ENCODE results near the gene SLC38A8.

Gene SLC38A8

DNA sequence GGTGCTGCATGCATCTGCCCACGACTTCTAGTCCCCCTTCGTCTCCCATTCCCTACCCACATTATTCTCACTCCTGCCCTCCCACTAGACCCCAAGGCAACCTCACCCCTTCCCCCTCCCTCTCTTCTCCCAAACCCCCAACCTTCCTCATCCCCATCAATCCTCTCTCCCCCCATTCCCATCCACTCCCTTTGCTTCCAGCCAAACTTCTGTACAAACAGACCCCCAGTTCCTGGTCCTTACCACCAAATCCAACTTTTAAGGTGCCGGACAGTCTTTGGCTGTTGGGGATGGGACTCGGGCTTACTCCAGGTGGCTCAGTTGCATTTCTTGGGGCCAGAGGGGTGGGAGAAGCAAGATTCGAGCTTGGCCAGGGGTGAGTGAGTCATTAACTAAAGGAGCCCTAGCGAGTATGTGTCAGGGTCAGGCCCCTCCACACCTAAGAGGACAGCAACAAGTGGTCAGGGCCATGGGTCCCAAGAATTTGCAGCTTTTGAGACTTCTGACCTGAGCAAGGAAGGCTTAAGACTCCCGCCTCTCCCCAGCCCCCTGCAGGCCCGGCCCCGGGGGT, at the start of gene SLC38A8:
TSS of gene SLC38A8 (minus strand) at position 488 of the 571 bp plus-strand sequence. CDS start 638 bp downstream, outside the sequence.
- in situ Hi-C loops (cut with MboI; ENCODE audit: low pct_unique_long_range_greater_than_20kb, low sequenced_read_pairs): no loop called here
- no peak for DNase-seq

DNA sequence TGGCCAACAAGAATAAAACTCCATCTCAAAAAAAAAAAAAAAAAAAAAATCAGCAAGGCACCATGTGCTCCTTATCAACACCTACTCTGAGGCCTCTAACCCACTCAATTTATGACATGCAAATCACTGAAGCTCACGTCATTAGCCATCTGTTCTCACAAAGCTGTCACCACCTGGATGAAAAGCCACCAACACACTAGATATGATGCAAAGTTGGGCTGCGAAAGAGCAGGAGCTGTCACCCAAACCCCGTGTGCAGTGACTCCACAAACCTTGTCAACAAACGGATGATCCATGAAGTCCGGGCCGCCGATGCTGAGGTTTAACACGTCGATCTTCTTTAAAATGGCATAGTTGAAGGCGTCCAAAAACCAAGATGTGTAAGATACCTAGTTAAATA, 48.9 kb upstream of the SLC38A8 start:
- no peak for DNase-seq
- in situ Hi-C loops (cut with MboI; ENCODE audit: low pct_unique_long_range_greater_than_20kb, low sequenced_read_pairs): no loop called here

DNA sequence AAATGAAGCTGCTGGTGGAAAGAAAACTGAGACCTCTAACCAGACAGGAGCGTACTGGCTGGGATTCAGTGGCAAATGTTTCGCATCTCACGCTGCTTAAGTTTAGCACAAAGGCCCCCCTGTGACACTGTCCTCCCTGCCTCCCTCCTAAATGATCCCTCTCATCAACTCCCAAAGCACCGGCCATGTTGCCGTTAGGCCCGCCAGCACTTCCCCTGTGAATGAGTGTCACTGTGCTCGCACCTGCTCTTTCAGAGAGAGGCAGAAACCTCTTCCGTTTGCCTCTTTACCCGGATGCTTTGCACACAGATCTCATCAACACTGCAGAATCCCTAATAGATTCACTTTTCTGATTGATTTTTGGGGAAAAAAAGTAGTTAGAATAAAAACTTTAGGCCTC, 47.6 kb upstream of the SLC38A8 start:
- in situ Hi-C loops (cut with MboI; ENCODE audit: low pct_unique_long_range_greater_than_20kb, low sequenced_read_pairs): no loop called here
- no peak for DNase-seq

DNA sequence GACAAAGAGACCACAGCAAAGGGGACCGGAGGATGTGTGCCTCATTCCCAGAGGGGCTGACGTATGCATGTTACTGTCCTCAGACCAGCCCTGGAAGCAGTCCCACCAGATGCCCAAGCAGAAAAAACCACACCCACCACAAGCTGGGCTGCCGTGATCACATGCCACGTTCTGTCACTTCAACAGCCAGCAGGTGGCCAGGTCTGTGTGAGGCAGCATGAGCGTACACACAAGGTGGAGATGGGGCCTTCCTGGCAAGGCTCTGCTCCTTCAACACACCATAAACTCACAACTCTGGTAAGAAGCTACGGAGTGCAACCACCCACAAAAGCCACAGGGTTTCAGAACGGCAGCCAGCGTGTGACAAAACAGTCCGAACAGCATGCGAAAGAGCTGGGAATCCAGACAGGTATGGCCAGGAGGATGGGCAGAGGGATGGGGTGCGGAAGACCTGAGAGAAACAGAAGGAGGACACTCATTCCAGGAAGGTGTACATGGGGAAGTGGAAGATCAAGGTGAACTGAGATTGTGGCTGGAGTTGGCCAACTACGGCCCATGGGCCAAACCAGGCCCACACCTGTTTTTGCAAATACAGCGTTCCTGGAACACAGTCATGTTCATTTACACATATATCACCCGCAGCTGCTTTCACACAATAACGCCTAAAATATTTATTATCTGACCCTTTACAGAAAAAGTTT, 46.2 kb upstream of the SLC38A8 start:
- no peak for DNase-seq
- in situ Hi-C loops (cut with MboI; ENCODE audit: low pct_unique_long_range_greater_than_20kb, low sequenced_read_pairs): no loop called here

- DNase-seq: peak; percentile 44
- in situ Hi-C loops (cut with MboI; ENCODE audit: low pct_unique_long_range_greater_than_20kb, low sequenced_read_pairs): no loop called here
These were observed 45.0 kb upstream of the SLC38A8 start for GRCh38 chr16:84087466-84088151.

GRCh38 chr16:84087001-84087400, 44.4 kb upstream of the SLC38A8 start:
- in situ Hi-C loops (cut with MboI; ENCODE audit: low pct_unique_long_range_greater_than_20kb, low sequenced_read_pairs): no loop called here
- DNase-seq: no peak

DNA sequence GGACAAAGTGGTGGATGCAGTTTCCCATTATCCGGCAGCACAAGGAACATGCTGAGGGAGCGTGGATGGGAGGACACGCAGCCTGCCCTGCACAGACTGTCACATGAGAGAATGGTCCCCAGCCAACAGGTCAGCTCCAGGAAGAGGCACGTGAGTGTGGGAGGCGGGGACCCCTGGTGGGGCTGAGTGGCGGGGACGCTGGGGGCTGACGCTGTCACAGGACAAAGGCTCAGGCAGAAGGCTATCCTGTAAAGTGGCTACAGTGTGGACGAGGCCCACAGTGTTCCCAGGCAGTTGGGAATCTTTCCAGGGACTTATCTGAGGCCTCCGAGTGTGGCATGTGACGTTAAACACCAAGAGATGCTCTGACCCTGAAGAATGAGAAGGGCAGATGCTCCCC, 43.7 kb upstream of the SLC38A8 start:
- DNase-seq: no peak
- in situ Hi-C loops (cut with MboI; ENCODE audit: low pct_unique_long_range_greater_than_20kb, low sequenced_read_pairs): no loop called here

- in situ Hi-C loops (cut with MboI; ENCODE audit: low pct_unique_long_range_greater_than_20kb, low sequenced_read_pairs): no loop called here
- peak; percentile 36 for DNase-seq
These were observed 43.2 kb upstream of the SLC38A8 start for GRCh38 chr16:84085773-84086172.

DNA sequence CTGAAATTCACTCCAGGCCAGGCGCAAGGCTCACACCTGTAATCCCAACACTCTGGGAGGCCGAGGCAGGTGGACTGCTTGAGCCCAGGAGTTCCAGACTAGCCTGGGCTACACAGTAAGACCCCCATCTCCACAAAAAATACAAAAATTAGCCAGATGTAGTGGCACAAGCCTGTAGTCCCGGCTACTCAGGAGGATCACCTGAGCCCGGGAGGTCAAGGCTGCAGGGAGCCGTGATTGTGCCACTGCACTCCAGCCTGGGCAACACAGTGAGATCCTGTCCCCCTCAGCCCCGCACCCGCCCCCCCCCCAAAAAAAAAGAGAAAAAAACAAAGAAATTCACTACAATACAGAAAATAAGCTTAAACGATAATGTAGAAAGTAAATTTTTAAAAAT, 42.7 kb upstream of the SLC38A8 start:
- in situ Hi-C loops (cut with MboI; ENCODE audit: low pct_unique_long_range_greater_than_20kb, low sequenced_read_pairs): no loop called here
- no peak for DNase-seq

GRCh38 chr16:84084570-84085270, 42.1 kb upstream of the SLC38A8 start:
- in situ Hi-C loops (cut with MboI; ENCODE audit: low pct_unique_long_range_greater_than_20kb, low sequenced_read_pairs): no loop called here
- DNase-seq: peak; percentile 65

DNA sequence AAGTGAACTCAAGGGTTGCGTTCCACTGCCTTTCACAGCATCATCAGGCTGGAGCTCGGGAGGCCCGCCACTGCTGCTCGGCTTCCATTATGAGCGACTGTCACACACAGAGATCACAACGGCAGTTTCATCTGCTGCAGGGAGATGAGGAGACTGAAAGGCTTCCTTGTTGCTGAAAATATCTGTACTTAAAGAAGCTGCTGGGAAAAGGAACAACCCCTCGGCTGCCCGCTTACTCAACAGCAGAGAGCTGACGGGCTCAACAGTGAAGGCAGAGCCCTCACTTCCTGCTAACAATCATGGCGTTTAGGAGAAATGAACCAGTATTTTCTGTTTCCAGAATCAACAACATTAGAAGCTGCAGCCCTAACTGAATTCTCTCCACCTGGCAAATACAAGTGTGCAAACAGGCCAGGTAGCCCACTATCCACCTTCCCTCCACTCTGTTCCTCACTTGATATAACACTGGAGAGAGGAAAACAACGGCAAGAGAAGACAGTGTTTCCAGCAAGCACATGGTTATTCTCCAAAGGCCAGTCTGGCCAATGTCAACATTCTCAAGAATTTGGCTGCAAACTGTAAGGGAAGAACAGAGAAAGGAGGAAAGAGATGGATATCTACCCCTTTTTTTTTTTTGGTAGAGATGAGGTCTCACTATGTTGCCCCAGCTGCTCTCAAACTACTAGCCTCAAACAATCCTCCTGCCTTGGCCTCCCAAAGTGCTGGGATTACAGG, 40.4 kb upstream of the SLC38A8 start:
- in situ Hi-C loops (cut with MboI; ENCODE audit: low pct_unique_long_range_greater_than_20kb, low sequenced_read_pairs): no loop called here
- DNase-seq: no peak

GRCh38 chr16:84082110-84082509, 39.5 kb upstream of the SLC38A8 start:
- in situ Hi-C loops (cut with MboI; ENCODE audit: low pct_unique_long_range_greater_than_20kb, low sequenced_read_pairs): no loop called here

GRCh38 chr16:84081446-84081989, 38.9 kb upstream of the SLC38A8 start:
- no peak for DNase-seq
- in situ Hi-C loops (cut with MboI; ENCODE audit: low pct_unique_long_range_greater_than_20kb, low sequenced_read_pairs): no loop called here

More at GRCh38 chr16:84082110-84082509, 39.5 kb upstream of the SLC38A8 start:
- no peak for DNase-seq

DNA sequence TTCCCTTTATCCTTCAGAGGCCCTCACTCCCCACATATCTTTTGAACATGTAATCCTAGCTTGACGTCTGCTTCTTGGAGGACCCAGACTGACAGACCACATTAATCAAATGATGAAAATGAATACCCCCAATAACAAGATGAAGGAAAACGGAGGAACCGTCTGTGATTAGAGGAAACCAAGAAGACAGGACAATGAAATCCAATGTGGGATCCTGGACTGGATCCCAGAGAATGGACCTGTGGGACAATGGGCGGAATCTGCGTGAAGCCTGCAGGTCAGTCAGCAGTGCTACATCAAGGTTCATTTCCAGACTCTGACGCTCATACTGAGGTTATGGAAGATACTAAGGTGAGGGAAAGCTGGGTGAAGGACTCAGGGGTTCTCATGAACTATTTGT, 38.2 kb upstream of the SLC38A8 start:
- in situ Hi-C loops (cut with MboI; ENCODE audit: low pct_unique_long_range_greater_than_20kb, low sequenced_read_pairs): no loop called here
- DNase-seq: no peak

DNA sequence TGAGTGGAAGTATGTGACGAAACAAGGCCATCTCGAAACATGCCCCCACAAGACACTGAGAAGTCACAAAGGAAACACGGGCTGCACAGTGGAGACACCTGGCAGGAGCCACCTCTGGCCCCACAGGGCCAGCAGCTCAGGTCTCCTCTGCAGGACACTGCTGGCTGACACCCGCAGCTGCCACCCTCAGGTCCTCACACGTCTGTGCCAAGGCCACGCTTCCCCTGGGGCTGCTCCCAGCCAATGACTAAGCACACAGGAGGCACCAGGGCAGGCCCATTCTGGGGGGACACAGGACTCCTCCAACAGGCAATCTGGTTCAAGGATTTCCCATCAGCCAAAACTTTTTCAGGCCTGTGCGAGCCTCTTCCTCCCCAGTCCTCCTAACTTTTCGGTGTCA, 37.8 kb upstream of the SLC38A8 start:
- in situ Hi-C loops (cut with MboI; ENCODE audit: low pct_unique_long_range_greater_than_20kb, low sequenced_read_pairs): no loop called here
- DNase-seq: no peak

GRCh38 chr16:84079664-84080063, 37.1 kb upstream of the SLC38A8 start:
- in situ Hi-C loops (cut with MboI; ENCODE audit: low pct_unique_long_range_greater_than_20kb, low sequenced_read_pairs): no loop called here
- DNase-seq: no peak

DNA sequence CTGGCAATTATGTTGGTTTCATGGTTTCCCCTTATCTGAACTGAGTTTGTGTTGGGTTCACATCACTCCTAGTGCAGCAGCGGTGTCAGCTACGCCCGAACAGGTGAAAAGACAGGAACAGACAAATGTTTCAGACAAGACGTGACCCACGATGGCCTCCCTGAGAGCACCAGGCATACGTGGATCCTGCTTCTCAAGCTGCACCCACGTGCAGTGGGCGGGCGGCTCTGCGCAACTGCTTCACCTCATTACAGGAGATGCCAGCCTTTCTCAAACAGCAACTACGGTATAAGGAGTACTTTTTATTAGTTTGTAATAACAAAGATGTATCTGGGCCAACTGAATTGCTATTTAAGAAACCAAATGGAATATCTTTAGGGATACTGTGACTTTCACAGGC, 32.8 kb upstream of the SLC38A8 start:
- in situ Hi-C loops (cut with MboI; ENCODE audit: low pct_unique_long_range_greater_than_20kb, low sequenced_read_pairs): no loop called here
- no peak for DNase-seq

DNA sequence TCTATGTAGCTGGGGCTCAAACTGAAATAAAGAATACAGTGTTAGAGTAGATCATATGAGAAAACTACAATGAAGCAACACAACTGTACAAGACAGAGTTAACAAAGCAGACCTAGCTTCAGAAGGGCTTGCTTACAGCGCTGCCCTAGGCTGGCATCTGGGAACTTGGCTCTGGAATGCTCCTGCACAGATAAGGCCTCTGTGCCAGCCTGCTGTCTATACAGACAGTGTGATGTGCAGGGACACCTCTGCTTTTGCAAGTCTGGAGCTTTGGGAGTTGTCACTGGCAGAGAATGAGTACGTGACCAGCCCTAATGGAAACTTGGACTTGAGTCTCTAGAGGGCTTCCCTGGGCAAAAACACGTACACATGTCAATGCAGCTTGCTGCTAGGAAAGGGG, 32.1 kb upstream of the SLC38A8 start:
- in situ Hi-C loops (cut with MboI; ENCODE audit: low pct_unique_long_range_greater_than_20kb, low sequenced_read_pairs): no loop called here
- no peak for DNase-seq

DNA sequence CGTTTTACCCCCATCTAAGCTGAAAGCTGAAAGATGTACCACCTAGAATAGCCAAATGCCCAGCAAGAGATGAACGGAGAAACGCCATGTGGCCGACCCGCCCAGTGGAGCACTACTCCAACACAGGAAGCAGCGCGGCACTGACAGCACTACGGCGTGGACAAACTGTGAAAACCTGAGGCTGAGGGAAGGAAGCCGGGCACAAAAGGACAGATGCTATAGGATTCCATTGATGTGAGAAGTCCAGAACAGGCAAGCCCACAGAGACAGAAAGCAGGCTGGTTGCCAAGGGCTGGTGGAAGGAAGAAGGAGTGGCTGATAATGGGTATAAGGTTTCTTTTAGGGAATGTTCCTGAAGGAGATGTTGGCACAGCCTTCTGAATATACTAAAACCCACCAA, 29.4 kb upstream of the SLC38A8 start:
- DNase-seq: no peak
- in situ Hi-C loops (cut with MboI; ENCODE audit: low pct_unique_long_range_greater_than_20kb, low sequenced_read_pairs): no loop called here
